GM12891 (cell line): ENCODE measurements around the gene DVL1.

Source experiments
- PAX5 ChIP-seq: IDR thresholded peaks from 2 replicates; pipeline ENCODE4 v1.6.1; 2011; ENCODE audit warnings: low read length, moderate library complexity, mild to moderate bottlenecking; ENCODE audit not compliant: insufficient read depth, severe bottlenecking
- POLR2A ChIP-seq: IDR thresholded peaks from 2 replicates; pipeline ENCODE4 v1.6.1; 2011; ENCODE audit warnings: low read depth, low read length, control low read depth
- POLR2AphosphoS5 ChIP-seq: IDR thresholded peaks from 2 replicates; pipeline ENCODE4 v1.6.1; 2011; ENCODE audit warnings: low read depth, low read length, control low read depth
- POU2F2 ChIP-seq: IDR thresholded peaks from 2 replicates; pipeline ENCODE4 v1.6.1; 2011; ENCODE audit warnings: low read depth, mild to moderate bottlenecking, control low read depth, low read length, moderate library complexity
- SPI1 ChIP-seq: IDR thresholded peaks from 2 replicates; pipeline ENCODE4 v1.6.1; 2011; ENCODE audit warnings: low read depth, low read length, control low read depth
- TAF1 ChIP-seq: IDR thresholded peaks from 2 replicates; pipeline ENCODE4 v1.6.1; 2011; ENCODE audit warnings: low read depth, low read length, control low read depth

DNA sequence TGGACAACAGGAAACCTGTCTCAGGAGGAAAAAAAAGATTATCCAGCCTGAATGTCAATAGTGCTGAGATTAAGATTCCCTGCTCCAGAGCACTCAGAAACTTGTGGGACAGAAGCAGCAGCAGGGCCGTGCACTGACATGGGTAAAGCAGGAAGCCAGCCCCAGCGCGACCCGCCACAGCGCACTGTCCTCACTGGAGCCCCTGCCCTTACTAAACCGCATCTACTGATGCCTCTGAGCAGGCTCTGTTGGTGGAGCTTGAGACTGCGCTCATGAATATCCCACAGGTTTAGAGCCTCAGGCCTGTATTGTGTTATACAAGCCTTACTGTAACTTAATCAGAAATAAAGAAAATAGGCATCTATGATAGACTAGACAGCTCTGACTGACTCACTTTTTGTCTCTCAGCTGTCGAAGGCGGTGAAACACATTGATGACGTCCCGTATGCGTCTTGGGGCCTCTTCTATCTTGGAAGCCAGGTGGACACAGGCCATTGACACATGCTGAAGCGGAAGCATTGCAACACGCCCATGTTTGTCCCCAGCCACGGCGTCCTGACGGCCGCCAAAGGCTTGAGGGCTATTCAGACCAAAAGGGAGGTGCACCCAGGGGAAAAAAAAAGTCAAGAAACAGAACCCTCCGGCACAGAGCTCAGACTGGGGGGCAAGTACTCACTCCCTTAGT lies 48.8 kb upstream of the DVL1 start:
- TF ChIP-seq POLR2A = no peak
- no peak for TF ChIP-seq PAX5
- no peak for TF ChIP-seq POLR2AphosphoS5
- no peak for TF ChIP-seq TAF1
- no peak for TF ChIP-seq POU2F2
- no peak for TF ChIP-seq SPI1
